Inflammatory macrophage treated with lipopolysaccharide for 4 hours (primary cell): ENCODE measurements around the gene ZNF23.

Experiments used
- DNase-seq: peaks from one replicate; pipeline ENCODE4 v3.0.0-alpha.2; 2020

ZNF23 gene

DNA sequence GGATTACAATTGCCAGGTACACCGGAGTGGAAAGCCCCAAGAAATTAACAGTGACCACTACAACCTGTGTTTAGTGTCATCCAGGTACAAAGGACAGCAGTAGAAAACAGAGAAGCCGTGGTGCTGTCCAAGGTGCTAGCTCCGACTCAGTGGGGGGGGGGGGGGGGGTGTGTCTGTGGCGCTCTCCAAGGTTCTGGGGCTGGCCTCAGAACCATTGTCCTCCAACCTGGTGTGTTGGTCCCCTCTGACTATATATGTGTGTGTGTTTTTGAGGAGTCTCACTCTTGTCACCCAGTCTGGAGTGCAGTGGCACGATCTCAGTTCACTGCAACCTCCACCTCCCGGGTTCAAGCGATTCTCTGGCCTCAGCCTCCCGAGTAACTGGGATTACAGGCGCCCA, 5.8 kb upstream of the ZNF23 start:
- no peak for DNase-seq

DNA sequence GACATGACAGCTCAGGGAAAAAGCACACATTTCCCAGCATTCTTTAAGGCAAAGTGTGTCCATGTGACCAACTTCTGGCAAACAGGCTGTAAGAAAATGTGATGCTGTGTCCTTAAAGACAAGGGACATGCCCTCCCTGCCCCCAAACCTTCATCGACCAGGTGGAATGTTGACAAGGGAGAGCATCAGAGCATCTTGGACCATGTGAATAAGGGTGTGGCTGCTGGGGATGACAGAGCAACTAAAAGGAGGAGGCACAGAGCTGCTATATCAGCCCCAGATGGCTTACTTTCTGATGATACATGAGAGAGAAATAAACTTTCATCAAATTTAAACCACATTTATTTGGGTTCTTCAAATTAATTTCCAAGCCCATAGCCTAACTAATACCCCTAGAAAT, 2.2 kb upstream of the ZNF23 start:
- DNase-seq, result no peak

DNA sequence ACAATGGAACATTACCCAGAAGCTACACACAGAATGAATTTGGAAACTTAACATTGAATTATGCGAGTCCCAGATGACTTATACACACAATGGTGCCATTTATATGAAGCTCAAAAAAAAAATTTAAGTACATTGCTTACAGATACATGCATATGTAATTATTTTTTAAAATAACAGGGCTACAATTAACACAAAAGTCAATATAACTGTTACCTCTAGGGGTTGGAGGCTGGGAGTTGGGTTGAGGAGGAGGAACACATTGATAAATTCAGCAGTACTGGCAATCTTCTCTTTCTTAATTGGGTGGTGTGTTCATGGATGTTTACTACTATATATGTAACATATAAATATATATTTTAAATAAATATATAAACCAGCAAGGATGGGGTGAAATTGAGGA, 1.1 kb downstream of the ZNF23 start:
- no peak for DNase-seq

DNA sequence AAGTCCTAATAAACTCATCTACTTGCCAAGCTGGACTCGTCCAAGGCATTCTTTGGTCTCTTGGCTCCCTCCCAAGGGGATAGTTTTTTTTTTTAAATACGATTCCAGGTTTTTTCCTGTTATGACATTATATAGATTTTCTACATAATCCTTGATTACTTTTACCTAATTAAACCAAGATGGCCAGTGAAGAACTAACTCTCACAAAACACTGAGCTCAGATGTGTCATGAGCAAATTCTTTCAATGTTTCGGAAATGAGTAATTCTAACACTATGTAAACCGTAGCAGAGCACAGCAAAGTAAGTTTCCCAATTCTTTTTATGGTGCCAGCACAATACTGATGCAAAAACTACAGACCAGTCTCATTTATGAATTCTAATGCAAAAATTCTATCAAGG, 1.8 kb downstream of the ZNF23 start:
- DNase-seq, result no peak

GRCh38 chr16:71459510-71459909, 2.5 kb downstream of the ZNF23 start:
- DNase-seq, result no peak

GRCh38 chr16:71456801-71457200, 5.2 kb downstream of the ZNF23 start:
- DNase-seq, result no peak

- no peak for DNase-seq
Observed at GRCh38 chr16:71453036-71453435, 9.0 kb downstream of the ZNF23 start.

DNA sequence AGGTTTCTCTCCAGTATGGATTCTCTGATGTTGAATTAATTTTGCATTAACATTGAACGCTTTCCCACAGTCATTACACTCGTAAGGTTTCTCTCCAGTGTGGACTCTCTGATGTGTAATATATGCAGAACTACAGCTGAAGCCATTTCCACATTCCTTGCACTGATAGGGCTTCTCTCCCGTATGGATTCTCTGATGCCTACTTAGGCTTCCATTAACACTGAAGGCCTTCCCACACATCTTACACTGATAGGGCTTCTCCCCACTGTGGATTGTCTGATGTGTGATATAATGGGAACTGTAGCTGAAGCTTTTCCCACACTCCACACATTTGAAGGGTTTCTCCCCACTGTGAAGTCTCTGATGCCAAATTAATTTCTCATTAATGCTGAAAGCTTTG, 13.0 kb downstream of the ZNF23 start:
- DNase-seq, result no peak

- no peak for DNase-seq
Observed at GRCh38 chr16:71448274-71448866, 13.7 kb downstream of the ZNF23 start.

DNA sequence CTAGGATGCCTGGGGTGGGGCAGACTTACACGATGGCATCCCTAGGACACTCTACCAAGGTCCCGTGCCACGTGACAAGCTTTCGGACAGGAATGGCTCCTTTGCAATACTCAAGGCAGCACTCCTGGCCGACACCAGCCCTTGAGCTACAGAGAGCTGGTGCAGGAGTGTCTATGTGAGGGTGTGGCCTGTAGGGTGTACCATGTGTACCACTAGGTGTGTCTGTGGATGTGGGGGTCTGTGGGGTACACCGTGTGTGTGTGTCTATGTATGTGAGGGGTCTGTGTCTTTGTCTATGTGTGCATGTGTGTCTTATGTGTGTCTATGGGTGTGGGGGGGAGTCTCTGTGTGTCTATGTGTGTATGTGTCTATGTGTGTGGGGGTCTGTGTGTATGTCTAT, 18.3 kb downstream of the ZNF23 start:
- DNase-seq, result no peak

GRCh38 chr16:71442051-71442440, 20.0 kb downstream of the ZNF23 start, which contains the start of gene TLE7:
TSS of gene TLE7 (minus strand) at chr16:71442054. CDS start at chr16:71433324, 8,730 bp downstream.
- DNase-seq, result no peak

GRCh38 chr16:71441348-71442050, 20.5 kb downstream of the ZNF23 start:
- DNase-seq, result no peak

GRCh38 chr16:71440669-71441347, 21.2 kb downstream of the ZNF23 start:
- no peak for DNase-seq

DNA sequence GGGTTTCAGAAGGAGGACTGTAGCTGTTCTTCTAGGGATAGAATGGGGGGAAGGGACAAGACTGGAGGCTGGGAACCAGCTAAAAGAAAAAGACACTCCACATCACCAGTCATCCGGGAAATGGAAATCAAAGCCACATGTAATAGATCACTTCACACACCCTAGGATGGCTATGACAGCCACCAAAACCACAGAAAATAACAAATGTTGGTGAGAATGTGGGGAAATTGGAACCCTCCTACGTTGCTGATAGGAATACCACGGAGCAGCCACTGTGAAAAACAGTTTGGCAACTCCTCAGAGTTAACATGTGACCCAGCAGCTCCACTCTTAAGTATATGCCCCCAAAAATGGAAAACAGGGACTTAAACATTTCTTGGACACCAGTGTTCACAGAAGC, 22.5 kb downstream of the ZNF23 start:
- no peak for DNase-seq

DNA sequence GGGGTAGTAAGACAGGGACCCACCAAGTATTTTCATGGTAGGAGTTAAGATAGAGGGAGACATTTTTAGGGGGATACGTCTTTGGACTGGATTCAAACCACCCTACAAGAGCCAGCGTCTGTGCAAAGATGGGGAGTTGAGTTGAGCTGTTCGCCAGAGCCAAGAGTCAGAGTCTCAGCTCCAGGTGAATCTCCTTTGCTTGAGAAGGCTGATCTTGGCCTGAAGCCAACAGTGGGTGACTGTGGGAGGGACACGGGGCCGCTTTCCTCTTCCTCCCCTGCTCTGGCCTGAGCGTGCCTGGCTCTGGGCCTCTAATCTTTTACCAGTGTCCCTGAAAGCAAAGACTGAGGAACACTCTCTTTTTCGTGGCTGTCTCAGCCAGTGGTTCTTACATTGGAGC, 25.6 kb downstream of the ZNF23 start:
- no peak for DNase-seq

GRCh38 chr16:71432906-71433305, 29.1 kb downstream of the ZNF23 start:
- no peak for DNase-seq

DNA sequence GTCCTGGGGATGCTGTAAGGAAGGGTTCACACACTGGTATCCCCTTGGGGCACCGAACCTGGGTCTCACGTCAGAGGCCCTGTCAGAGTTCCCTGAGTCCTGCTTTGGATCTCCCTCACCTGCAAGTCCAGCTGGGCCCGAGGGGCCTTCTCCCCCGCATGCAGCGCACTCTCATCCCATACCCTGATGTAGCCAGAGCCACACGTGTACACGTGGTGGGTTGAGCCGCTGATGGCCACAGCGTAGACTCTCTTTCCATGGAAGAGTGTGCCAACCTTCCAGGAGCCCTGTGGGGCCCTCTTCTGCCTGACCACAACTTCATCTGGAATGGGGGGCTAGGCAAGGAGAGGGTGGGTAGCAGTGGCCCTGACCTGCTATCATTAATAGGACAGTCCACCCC, 30.1 kb downstream of the ZNF23 start:
- no peak for DNase-seq

GRCh38 chr16:71431176-71431575, 30.9 kb downstream of the ZNF23 start:
- DNase-seq, result no peak

- DNase-seq, result no peak
Observed at GRCh38 chr16:71430744-71431143, 31.3 kb downstream of the ZNF23 start.

DNA sequence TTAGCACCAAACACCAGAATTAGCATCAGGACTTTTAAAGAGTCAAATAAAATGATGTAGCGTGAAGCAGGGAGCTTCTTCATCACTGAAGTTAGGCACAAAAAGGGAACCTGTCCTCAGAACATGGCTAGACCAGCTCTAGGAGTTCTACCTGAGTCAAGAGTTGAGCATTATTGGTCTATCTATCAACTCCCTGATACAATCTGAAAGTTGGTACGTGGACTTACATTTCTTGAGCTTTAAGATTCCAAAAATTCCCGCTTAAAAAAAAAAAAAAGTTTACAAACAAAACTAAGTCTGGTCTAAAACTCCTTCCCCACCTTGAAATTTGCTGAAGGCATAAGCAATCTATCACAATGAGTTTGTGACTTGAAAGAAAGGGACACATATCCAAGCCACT, 32.5 kb downstream of the ZNF23 start:
- DNase-seq, result no peak

DNA sequence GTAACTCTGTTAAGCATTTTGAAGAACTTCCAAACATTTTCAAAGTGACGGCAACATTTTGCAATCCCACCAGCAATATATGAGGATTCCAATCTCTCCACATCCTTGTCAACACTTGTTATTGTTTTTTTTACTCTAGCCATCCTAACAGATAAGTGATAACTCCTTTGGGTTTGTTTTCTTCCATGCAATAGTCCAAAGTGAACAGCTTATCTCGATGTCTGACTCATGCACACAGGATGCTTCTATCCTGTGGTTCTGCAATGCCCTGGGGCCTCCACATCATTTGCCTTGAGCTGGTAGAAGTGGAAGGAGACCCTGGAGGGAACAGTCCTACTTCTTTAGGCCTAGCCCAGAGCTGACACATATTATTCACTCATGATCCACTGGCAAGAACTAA, 33.2 kb downstream of the ZNF23 start:
- DNase-seq, result no peak

- DNase-seq, result no peak
Observed at GRCh38 chr16:71428385-71428784, 33.7 kb downstream of the ZNF23 start.

DNA sequence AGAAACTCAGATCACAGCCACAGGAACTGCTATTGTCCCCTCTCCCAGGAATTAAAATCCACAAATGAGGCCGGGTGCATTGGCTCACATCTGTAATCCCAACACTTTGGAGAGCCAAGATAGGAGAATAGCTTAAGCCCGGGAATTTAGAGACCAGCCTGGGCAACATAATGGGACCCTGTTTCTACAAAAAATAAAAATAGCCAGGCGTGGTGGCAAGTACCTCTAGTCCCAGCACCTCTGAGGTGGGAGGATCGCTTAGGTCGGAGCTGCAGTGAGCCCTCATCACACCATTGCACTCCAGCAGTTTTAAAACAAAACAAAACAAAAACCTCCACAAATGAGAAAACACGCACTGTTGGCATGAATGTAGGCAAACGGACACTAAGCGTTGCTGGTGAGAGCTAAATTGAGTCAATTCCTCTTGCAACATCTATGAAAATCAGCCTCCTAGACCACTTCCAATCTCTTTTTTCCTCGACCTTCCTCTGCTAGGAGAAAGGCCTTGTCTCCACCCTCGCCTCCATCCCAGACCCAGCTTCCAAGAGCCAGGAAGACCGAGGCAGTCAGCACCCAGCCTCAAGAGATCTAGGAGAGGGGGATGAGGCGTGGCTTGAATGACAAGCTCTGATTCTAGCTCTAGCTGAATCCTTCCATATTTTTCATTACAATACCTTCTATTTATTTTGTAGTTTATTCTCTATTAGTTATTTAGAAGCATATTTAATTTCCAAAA, 35.0 kb downstream of the ZNF23 start:
- no peak for DNase-seq
